HepG2 (cell line): ENCODE results near the gene RPS5. TPM values are rescaled to one million over a fixed set of nuclear protein-coding genes. Genes with fewer than 3 reads are reported as not detected.

Source experiments
- ATAC-seq: fragments of 200-7000 bp; cut with Tn5 transposase; 3 replicates; pipeline ENCODE4 v1.9.1; 2020; ENCODE audit warnings: mild to moderate bottlenecking, moderate library complexity
- BruUV-seq: library from RNA; stranded (reverse); fragments of 400-500 nt; replicated peaks from 2 replicates; lab custom pipeline; 2021; lab: Mats Ljungman, UMichigan
- CTCF ChIA-PET: fragments of 300-600 bp; formaldehyde crosslinking; extraction: SDS; loops from one replicate; lab custom pipeline; 2021; ENCODE audit warnings: low total read pairs, inconsistent platforms, low intra/inter-chr PET ratio; lab: Yijun Ruan, JAX
- POLR2A ChIA-PET: fragments of 350-600 bp; sonication (Branson Sonifier 250); formaldehyde crosslinking; loops from one replicate; lab custom pipeline; 2020; ENCODE audit warnings: antibody characterized with exemption, inconsistent platforms; lab: Yijun Ruan, JAX
- DNase-seq: peaks from one replicate; pipeline ENCODE4 v3.0.0-alpha.2; 2015; ENCODE audit warnings: low spot score
- FAIRE-seq: peaks from 3 replicates; lab custom pipeline; 2011; peaks lifted over from hg19 to GRCh38; lab: Jason Lieb, UNC
- H2AFZ ChIP-seq: one replicate; pipeline ENCODE4 v1.6.1; 2011; ENCODE audit warnings: low read length, inconsistent platforms
- H3K27ac ChIP-seq: fragments of 300-600 bp; 3 replicates; pipeline ENCODE4 v1.8.0; 2011; ENCODE audit warnings: mixed run types, mild to moderate bottlenecking, mixed read lengths, low read length, inconsistent platforms; ENCODE audit not compliant: insufficient read depth; ENCODE audit errors: extremely low read length
- H3K27me3 ChIP-seq, 2 experiments: fragments of 200-600 bp in 1 of 2; 2 replicates in 1 of 2; 3 replicates in 1 of 2; pipeline versions ENCODE4 v1.6.0 to v1.8.0; 2011; ENCODE audit warnings: low read length in 2 of 2, mild to moderate bottlenecking in 2 of 2, moderate library complexity in 2 of 2, inconsistent platforms in 1 of 2; ENCODE audit not compliant: insufficient read depth in 2 of 2, control insufficient read depth in 1 of 2
- H3K36me3 ChIP-seq, 2 experiments: fragments of 200-600 bp in 1 of 2; replicated peaks in 1 of 2; 2 replicates in 1 of 2; 3 replicates in 1 of 2; pipeline versions ENCODE4 v1.5.1 to v1.8.0; 2011; ENCODE audit warnings: low read length in 2 of 2, inconsistent platforms in 1 of 2; ENCODE audit not compliant: insufficient read depth in 2 of 2, control insufficient read depth in 1 of 2
- H3K4me1 ChIP-seq: 2 replicates; pipeline ENCODE4 v1.5.1; 2012; ENCODE audit warnings: low read length, inconsistent platforms; ENCODE audit not compliant: insufficient read depth
- H3K4me2 ChIP-seq: 2 replicates; pipeline ENCODE4 v1.6.0; 2011; ENCODE audit warnings: low read depth, low read length, inconsistent platforms
- H3K4me3 ChIP-seq, 3 experiments: fragments of 200-600 bp in 1 of 3; sonication (generic), shearing (Covaris generic) in 1 of 3; replicated peaks in 1 of 3; 2 replicates each; pipeline ENCODE4 v1.5.1; 2011 to 2016; ENCODE audit warnings: low read length in 3 of 3, inconsistent platforms in 2 of 3, low read depth in 2 of 3, mild to moderate bottlenecking in 2 of 3, control low read depth in 1 of 3, mixed read lengths in 1 of 3; ENCODE audit not compliant: insufficient read depth in 1 of 3
- H3K79me2 ChIP-seq: one replicate; pipeline ENCODE4 v1.6.1; 2011; ENCODE audit warnings: low read length, inconsistent platforms; ENCODE audit not compliant: insufficient read depth
- H3K9ac ChIP-seq: 2 replicates; pipeline ENCODE4 v1.6.0; 2011; ENCODE audit warnings: mild to moderate bottlenecking, low read depth, low read length, inconsistent platforms; ENCODE audit not compliant: insufficient read depth
- H3K9me3 ChIP-seq: 2 replicates; pipeline ENCODE4 v1.5.1; 2012; ENCODE audit warnings: mild to moderate bottlenecking, low read length
- H4K20me1 ChIP-seq: 2 replicates; pipeline ENCODE4 v1.6.0; 2011; ENCODE audit warnings: inconsistent platforms, mild to moderate bottlenecking, low read length, moderate library complexity; ENCODE audit not compliant: insufficient read depth
- BORCS8-MEF2B ChIP-seq: sonication (generic); formaldehyde crosslinking; IDR thresholded peaks from 2 replicates; pipeline ENCODE4 v1.8.0; 2022; ENCODE audit warnings: mild to moderate bottlenecking, missing genetic modification reagents
- DR1 ChIP-seq: sonication (generic); formaldehyde crosslinking; IDR thresholded peaks from 2 replicates; pipeline ENCODE4 v1.8.0; 2021; ENCODE audit warnings: mild to moderate bottlenecking, missing genetic modification reagents, inconsistent platforms
- FOXJ3 ChIP-seq: sonication (generic); formaldehyde crosslinking; IDR thresholded peaks from 2 replicates; pipeline ENCODE4 v1.4.0; 2020; ENCODE audit warnings: missing genetic modification reagents, mild to moderate bottlenecking, borderline replicate concordance
- SOX13 ChIP-seq, 3 experiments: fragments of 450-650 bp in 1 of 3; sonication (generic) in 1 of 3; formaldehyde crosslinking in 1 of 3; IDR thresholded peaks in 2 of 3; conservative IDR thresholded peaks in 1 of 3; 2 replicates each; pipeline versions ENCODE4 v1.5.0 to v1.6.1; 2016 to 2020; ENCODE audit warnings: antibody characterized with exemption in 1 of 3, mild to moderate bottlenecking in 1 of 3, missing compliant biosample characterization in 1 of 3, missing genetic modification reagents in 1 of 3, moderate library complexity in 1 of 3
- ZC3H13 ChIP-seq: sonication (generic); formaldehyde crosslinking; IDR thresholded peaks from 2 replicates; pipeline ENCODE4 v1.8.1; 2023; ENCODE audit warnings: mild to moderate bottlenecking, missing genetic modification reagents, moderate library complexity
- ZNF746 ChIP-seq: sonication (generic); formaldehyde crosslinking; IDR thresholded peaks from 2 replicates; pipeline ENCODE4 v1.8.0; 2022; ENCODE audit warnings: mild to moderate bottlenecking, missing genetic modification reagents
- ZNF780A ChIP-seq: sonication (generic); formaldehyde crosslinking; IDR thresholded peaks from 2 replicates; pipeline ENCODE4 v1.8.0; 2022; ENCODE audit warnings: mild to moderate bottlenecking, missing genetic modification reagents, moderate library complexity
- WGBS: methylation state at CpG from one replicate; pipeline ENCODE4 v1.1.6; 2017; ENCODE audit warnings: low lambda C conversion rate; 5-methylcytosine and 5-hydroxymethylcytosine counted together
- in situ Hi-C: cut with HindIII; loops from 2 replicates; pipeline ENCODE4 v1.10.0; 2017; ENCODE audit warnings: low pct_unique_long_range_greater_than_20kb; ENCODE audit not compliant: extremely low pct_ligation_motif_present
- intact Hi-C: fragments of 100-400 bp; cut with micrococcal nuclease; formaldehyde crosslinking; loops from one replicate; pipeline ENCODE4 v1.10.0; 2022; ENCODE audit not compliant: unreplicated experiment
- polyA plus RNA-seq, 8 experiments: library from polyadenylated mRNA; depleted of rRNA in 3 of 8; stranded (reverse) in 7 of 8; unstranded in 1 of 8; fragments of >200 nt; fragmentation: Illumina TruSeq in 4 of 8; extraction: Trizol in 4 of 8; gene quantifications; 2 replicates each; pipeline versions ENCODE4 v1.2.1 to v1.2.3, GENCODE V29; 2011 to 2016; ENCODE audit warnings: low read depth in 4 of 8, missing spikeins in 1 of 8, mixed read lengths in 1 of 8; ENCODE audit not compliant: insufficient read depth in 1 of 8
- total RNA-seq, 5 experiments: library from RNA; depleted of rRNA; stranded (reverse); fragments of >200 nt; fragmentation: Illumina TruSeq; extraction: Trizol; gene quantifications; 2 replicates each; pipeline ENCODE4 v1.2.3, GENCODE V29; 2016; ENCODE audit warnings: low read depth in 1 of 5
- TF ChIP-seq, protein P1 (sequence below): IDR thresholded peaks from 2 replicates; pipeline ENCODE4 v1.6.1; 2012; ENCODE audit warnings: inconsistent platforms
- TF ChIP-seq, protein P2 (sequence below): sonication (generic); formaldehyde crosslinking; IDR thresholded peaks from 2 replicates; pipeline ENCODE4 v1.4.0; 2020; ENCODE audit warnings: mild to moderate bottlenecking, missing genetic modification reagents
- TF ChIP-seq, protein P3 (sequence below): sonication (generic); formaldehyde crosslinking; IDR thresholded peaks from 2 replicates; pipeline ENCODE4 v1.8.0; 2022; ENCODE audit warnings: missing genetic modification reagents, low read depth, mild to moderate bottlenecking, borderline replicate concordance
- TF ChIP-seq, protein P4 (sequence below): sonication (generic); formaldehyde crosslinking; IDR thresholded peaks from 2 replicates; pipeline ENCODE4 v1.4.0; 2020; ENCODE audit warnings: missing genetic modification reagents, borderline replicate concordance
- TF ChIP-seq, protein P5 (sequence below): sonication (generic); formaldehyde crosslinking; IDR thresholded peaks from 2 replicates; pipeline ENCODE4 v1.8.0; 2022; ENCODE audit warnings: mild to moderate bottlenecking, missing genetic modification reagents, moderate library complexity

Gene RPS5
- total and polyA plus RNA-seq, 2 of the 13 experiments (the other 11 are each of a cell fraction or from before 2014, with no cell fraction given) = 1,544 to 4,408 TPM

DNA sequence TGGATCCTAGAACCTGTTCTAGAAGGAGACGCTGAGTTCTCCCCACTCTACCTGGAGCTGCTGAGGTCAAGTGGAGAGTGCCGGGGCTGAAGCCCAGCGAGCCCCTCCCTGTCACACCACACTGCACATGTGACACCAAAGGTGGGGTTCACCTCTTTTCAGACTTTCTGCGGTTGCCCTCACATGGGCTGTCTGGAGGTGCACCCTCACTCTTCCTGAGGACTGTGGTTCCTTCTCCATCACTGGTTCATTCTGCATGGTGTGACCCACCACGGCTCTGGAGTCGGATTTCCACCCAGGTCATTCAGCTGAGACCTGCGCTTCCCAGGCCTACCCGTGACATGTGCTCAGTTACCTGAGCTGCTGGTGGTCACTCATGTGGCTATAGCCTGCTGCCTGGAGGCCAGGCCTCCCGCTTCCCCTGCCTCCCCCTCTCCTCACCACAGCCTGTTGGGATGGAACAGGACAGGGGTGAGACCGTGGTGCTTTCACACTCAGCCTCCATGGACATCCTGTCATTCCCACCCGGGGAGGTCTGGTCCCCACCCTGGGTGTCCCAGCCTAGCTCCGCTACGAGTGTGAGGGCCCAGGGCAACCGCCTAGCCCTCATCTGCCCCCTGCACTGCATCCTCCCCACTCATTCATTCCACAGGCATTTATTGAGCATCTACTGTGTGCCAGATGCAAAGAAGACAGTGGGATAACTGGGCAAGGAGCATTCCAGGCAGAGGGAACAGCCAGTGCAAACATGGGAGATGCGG lies 33.2 kb upstream of the RPS5 start:
- CTCF ChIA-PET = no interaction called here
- in situ Hi-C loops = no loop called here
- H3K27me3 ChIP-seq = no peaks in the 10 kb centered on the region
- H3K9me3 ChIP-seq = no peaks in the 10 kb centered on the region
- H3K4me1 ChIP-seq = peaks cover 44% of the 10 kb centered on the region
- peak overlapping the region in 1 of 3 experiments; percentile 71; a peak in 1 of 6 replicates for H3K4me3 ChIP-seq
- FAIRE-seq = no peak
- peak overlapping the region; percentile 62; the same call in 1 of the 2 replicates for H3K9ac ChIP-seq
- H4K20me1 ChIP-seq = no peaks in the 10 kb centered on the region
- no peaks in the 10 kb centered on the region for H3K79me2 ChIP-seq
- no TSS peak for BruUV-seq
- WGBS = 42% methylated on average over 15 of the region's 15 CpGs
- DNase-seq = no peak
- peak overlapping the region; percentile 93 for H3K4me2 ChIP-seq
- H3K27ac ChIP-seq = no peak overlapping the region
- no peak overlapping the region for H2AFZ ChIP-seq
- no peaks in the 10 kb centered on the region for H3K36me3 ChIP-seq
- POLR2A ChIA-PET = interaction anchor here (0.6 to 1.5 kb wide), 3 partner anchors 9 to 27 kb away, joined by 3 to 21 read pairs (median 4); partner anchors contain the start of genes ZNF497 and ZSCAN22
- ATAC-seq = peak; percentile 49
- intact Hi-C loops = no loop called here
- TF ChIP-seq BORCS8-MEF2B = peak; percentile 47
- no peak for TF ChIP-seq SOX13 (IDR thresholded peaks at IDR 0.05)
- no peak for TF ChIP-seq SOX13 (CRISPR knock-in tag; conservative IDR thresholded peaks at IDR 0.05 in 1 of 2, IDR thresholded peaks at IDR 0.05 in 1 of 2)
- TF ChIP-seq, protein P1, sequence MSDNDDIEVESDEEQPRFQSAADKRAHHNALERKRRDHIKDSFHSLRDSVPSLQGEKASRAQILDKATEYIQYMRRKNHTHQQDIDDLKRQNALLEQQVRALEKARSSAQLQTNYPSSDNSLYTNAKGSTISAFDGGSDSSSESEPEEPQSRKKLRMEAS = peak; percentile 56
- TF ChIP-seq DR1 (CRISPR knock-in tag) = no peak
- TF ChIP-seq, protein P2, sequence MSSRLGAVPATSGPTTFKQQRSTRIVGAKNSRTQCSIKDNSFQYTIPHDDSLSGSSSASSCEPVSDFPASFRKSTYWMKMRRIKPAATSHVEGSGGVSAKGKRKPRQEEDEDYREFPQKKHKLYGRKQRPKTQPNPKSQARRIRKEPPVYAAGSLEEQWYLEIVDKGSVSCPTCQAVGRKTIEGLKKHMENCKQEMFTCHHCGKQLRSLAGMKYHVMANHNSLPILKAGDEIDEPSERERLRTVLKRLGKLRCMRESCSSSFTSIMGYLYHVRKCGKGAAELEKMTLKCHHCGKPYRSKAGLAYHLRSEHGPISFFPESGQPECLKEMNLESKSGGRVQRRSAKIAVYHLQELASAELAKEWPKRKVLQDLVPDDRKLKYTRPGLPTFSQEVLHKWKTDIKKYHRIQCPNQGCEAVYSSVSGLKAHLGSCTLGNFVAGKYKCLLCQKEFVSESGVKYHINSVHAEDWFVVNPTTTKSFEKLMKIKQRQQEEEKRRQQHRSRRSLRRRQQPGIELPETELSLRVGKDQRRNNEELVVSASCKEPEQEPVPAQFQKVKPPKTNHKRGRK (CRISPR knock-in tag) = no peak
- no peak for TF ChIP-seq ZNF780A (CRISPR knock-in tag)
- TF ChIP-seq ZC3H13 = peak; percentile 76
- TF ChIP-seq, protein P3, sequence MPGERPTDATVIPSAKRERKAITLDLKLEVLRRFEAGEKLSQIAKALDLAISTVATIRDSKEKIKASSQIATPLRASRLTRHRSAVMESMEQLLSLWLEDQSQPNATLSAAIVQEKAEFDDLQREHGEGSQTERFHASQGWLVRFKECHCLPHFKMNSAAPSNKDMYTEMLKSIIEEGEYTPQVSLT (CRISPR knock-in tag) = no peak
- TF ChIP-seq, protein P4, sequence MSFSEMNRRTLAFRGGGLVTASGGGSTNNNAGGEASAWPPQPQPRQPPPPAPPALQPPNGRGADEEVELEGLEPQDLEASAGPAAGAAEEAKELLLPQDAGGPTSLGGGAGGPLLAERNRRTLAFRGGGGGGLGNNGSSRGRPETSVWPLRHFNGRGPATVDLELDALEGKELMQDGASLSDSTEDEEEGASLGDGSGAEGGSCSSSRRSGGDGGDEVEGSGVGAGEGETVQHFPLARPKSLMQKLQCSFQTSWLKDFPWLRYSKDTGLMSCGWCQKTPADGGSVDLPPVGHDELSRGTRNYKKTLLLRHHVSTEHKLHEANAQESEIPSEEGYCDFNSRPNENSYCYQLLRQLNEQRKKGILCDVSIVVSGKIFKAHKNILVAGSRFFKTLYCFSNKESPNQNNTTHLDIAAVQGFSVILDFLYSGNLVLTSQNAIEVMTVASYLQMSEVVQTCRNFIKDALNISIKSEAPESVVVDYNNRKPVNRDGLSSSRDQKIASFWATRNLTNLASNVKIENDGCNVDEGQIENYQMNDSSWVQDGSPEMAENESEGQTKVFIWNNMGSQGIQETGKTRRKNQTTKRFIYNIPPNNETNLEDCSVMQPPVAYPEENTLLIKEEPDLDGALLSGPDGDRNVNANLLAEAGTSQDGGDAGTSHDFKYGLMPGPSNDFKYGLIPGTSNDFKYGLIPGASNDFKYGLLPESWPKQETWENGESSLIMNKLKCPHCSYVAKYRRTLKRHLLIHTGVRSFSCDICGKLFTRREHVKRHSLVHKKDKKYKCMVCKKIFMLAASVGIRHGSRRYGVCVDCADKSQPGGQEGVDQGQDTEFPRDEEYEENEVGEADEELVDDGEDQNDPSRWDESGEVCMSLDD (CRISPR knock-in tag) = 0 out of 2 replicates have a peak, but pooled peaks have one; percentile 29
- TF ChIP-seq, protein P5, sequence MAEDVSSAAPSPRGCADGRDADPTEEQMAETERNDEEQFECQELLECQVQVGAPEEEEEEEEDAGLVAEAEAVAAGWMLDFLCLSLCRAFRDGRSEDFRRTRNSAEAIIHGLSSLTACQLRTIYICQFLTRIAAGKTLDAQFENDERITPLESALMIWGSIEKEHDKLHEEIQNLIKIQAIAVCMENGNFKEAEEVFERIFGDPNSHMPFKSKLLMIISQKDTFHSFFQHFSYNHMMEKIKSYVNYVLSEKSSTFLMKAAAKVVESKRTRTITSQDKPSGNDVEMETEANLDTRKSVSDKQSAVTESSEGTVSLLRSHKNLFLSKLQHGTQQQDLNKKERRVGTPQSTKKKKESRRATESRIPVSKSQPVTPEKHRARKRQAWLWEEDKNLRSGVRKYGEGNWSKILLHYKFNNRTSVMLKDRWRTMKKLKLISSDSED (CRISPR knock-in tag) = no peak
- TF ChIP-seq ZNF746 (CRISPR knock-in tag) = 0 out of 2 replicates have a peak, but pooled peaks have one; percentile 3
- peak; percentile 61; the same call in 1 of the 2 replicates for TF ChIP-seq FOXJ3
